Measurements from ENCODE around the gene FOXP4.

Gene FOXP4

GRCh38 chr6:41529970-41530369 lies 16.2 kb upstream of the FOXP4 start:
- TF ChIP-seq CTCF (IDR thresholded peaks at IDR 0.05; ENCODE audit: borderline replicate concordance, insufficient read depth, low read depth, low read length), result no peak
- no peak overlapping the region for H3K4me3 ChIP-seq (ENCODE audit: low read depth, low read length)

GRCh38 chr6:41530476-41530875 lies 15.7 kb upstream of the FOXP4 start:
- no peak for TF ChIP-seq CTCF (IDR thresholded peaks at IDR 0.05; ENCODE audit: borderline replicate concordance, insufficient read depth, low read depth, low read length)

GRCh38 chr6:41531016-41531415 lies 15.2 kb upstream of the FOXP4 start:
- H3K4me3 ChIP-seq (ENCODE audit: low read depth, low read length), result no peak overlapping the region
- no peak for TF ChIP-seq CTCF (IDR thresholded peaks at IDR 0.05; ENCODE audit: borderline replicate concordance, insufficient read depth, low read depth, low read length)

More at GRCh38 chr6:41530476-41530875, 15.7 kb upstream of the FOXP4 start:
- no peak overlapping the region for H3K4me3 ChIP-seq (ENCODE audit: low read depth, low read length)

GRCh38 chr6:41531591-41532582 lies 14.3 kb upstream of the FOXP4 start:
- TF ChIP-seq CTCF (IDR thresholded peaks at IDR 0.05; ENCODE audit: borderline replicate concordance, insufficient read depth, low read depth, low read length), result 0 out of 2 replicates have a peak, but pooled peaks have one; percentile 2
- H3K4me3 ChIP-seq (ENCODE audit: low read depth, low read length), result peak overlapping the region; percentile 33

GRCh38 chr6:41535766-41536165 lies 10.4 kb upstream of the FOXP4 start:
- H3K4me3 ChIP-seq (ENCODE audit: low read depth, low read length), result no peak overlapping the region
- no peak for TF ChIP-seq CTCF (IDR thresholded peaks at IDR 0.05; ENCODE audit: borderline replicate concordance, insufficient read depth, low read depth, low read length)

- no peak for TF ChIP-seq CTCF (IDR thresholded peaks at IDR 0.05; ENCODE audit: borderline replicate concordance, insufficient read depth, low read depth, low read length)
- H3K4me3 ChIP-seq (ENCODE audit: low read depth, low read length), result no peak overlapping the region
These were observed 9.1 kb upstream of the FOXP4 start for GRCh38 chr6:41536795-41537758.

All from GM12875 (cell line).